ENCODE results near the gene DOLPP1.

DNA sequence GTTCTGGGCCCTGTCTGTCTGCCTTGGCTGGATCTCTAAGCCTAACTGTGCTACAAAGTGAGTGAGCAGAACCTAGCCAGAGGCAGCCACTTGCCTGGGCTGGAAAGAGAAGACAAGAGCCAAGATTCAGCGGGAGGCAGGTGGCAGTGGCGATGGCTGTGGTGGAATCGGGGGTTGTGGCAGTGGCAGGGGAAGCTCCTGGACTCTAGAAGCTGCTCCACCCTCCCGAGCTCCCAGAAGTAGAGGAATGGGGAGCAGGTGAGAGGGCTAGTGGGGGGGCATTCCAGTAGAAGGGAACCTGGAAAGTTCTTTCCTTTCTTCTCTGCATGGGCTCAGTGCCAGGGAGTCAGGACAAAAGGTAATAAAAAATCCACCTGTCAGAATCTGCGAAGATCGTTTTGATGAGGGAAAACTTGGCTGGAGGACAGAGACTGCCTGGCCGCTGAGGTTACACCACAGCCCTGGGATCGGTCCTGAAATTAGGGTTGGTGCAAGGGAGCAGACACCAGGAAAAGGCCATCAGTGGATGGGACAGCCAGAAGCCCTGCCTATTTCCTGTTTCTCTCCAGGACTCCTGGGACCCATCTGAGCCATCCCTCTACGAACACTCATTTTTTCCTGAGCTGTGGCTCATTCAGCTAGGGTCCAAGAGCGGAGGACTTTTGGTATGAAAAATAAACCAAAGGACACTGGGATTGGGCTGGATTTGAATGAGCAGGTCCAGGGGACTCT, 28.1 kb downstream of the DOLPP1 start:
- TF ChIP-seq MAFK (IDR thresholded peaks at IDR 0.05; ENCODE audit: low read depth, low read length) (no peak), YY1 (IDR thresholded peaks at IDR 0.05; ENCODE audit: low read depth, low read length) (no peak), POLR2A (IDR thresholded peaks at IDR 0.05; ENCODE audit: control extremely low read depth in 1 of 2, low read depth in 2 of 2, low read length in 2 of 2) (no peak), SUZ12 (IDR thresholded peaks at IDR 0.05; ENCODE audit: low read length) (no peak), TCF12 (IDR thresholded peaks at IDR 0.05; ENCODE audit: low read depth, low read length) (no peak)
- TF ChIP-seq, protein P1, sequence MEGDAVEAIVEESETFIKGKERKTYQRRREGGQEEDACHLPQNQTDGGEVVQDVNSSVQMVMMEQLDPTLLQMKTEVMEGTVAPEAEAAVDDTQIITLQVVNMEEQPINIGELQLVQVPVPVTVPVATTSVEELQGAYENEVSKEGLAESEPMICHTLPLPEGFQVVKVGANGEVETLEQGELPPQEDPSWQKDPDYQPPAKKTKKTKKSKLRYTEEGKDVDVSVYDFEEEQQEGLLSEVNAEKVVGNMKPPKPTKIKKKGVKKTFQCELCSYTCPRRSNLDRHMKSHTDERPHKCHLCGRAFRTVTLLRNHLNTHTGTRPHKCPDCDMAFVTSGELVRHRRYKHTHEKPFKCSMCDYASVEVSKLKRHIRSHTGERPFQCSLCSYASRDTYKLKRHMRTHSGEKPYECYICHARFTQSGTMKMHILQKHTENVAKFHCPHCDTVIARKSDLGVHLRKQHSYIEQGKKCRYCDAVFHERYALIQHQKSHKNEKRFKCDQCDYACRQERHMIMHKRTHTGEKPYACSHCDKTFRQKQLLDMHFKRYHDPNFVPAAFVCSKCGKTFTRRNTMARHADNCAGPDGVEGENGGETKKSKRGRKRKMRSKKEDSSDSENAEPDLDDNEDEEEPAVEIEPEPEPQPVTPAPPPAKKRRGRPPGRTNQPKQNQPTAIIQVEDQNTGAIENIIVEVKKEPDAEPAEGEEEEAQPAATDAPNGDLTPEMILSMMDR (IDR thresholded peaks at IDR 0.05; ENCODE audit: control extremely low read depth in 1 of 3, insufficient read depth in 1 of 3, low read depth in 1 of 3, low read length in 3 of 3), result no peak
- TF ChIP-seq, protein P2, sequence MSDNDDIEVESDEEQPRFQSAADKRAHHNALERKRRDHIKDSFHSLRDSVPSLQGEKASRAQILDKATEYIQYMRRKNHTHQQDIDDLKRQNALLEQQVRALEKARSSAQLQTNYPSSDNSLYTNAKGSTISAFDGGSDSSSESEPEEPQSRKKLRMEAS (IDR thresholded peaks at IDR 0.05), result no peak

Data from H1 (cell line).